ENCODE data around the gene EPG5.

EPG5 gene

DNA sequence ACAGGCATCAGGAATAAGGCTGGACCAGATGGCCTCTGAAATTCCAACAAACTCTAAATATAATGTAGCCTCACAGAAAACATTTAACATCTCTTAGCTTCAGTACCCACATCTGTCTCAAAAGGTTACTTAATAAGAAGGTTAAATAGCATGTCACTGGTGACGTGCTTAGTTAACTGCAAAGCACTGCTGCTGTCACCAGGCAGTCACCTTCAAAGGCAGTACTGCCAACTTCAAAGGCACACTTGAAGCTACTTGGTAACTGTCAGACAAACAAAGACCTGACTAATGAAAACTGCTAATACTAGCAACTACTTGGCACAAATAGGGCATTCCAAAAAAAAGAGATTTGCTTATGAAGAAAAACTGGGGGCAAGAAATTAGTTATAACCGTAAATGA, 36.2 kb downstream of the EPG5 start:
- H4K8ac ChIP-seq (ENCODE audit: low read depth, low read length) = no peak overlapping the region
- no peaks in the 10 kb centered on the region for H3K9me3 ChIP-seq (ENCODE audit: insufficient read depth, low read depth, low read length)
- no peak overlapping the region for H3K18ac ChIP-seq (ENCODE audit: low read length)
- no peaks in the 10 kb centered on the region for H3K27me3 ChIP-seq (ENCODE audit: insufficient read depth, low read length)
- no peak overlapping the region for H3K14ac ChIP-seq (ENCODE audit: low read length)
- H3K36me3 ChIP-seq (ENCODE audit: control insufficient read depth in 1 of 2, insufficient read depth in 2 of 2, low read length in 2 of 2) = peaks cover 7 to 9% of the 10 kb centered on the region in 2 experiments
- H2AK5ac ChIP-seq (ENCODE audit: low read length) = no peak overlapping the region
- no CpG with 5 or more reads among the region's 2 CpGs for WGBS (ENCODE audit: extremely low coverage, insufficient coverage, insufficient read length)
- no peak overlapping the region for H3K4me3 ChIP-seq (ENCODE audit: low read depth, low read length)
- H3K4ac ChIP-seq (ENCODE audit: low read depth, low read length) = no peak overlapping the region
- no peaks in the 10 kb centered on the region for H3K79me2 ChIP-seq (ENCODE audit: control insufficient read depth, insufficient read depth, low read length, poor library complexity)
- no peak for DNase-seq
- no peak overlapping the region for H2BK12ac ChIP-seq (ENCODE audit: low read length)
- no peak overlapping the region for H2AFZ ChIP-seq (ENCODE audit: insufficient read depth, low read length, poor library complexity)
- H4K12ac ChIP-seq (ENCODE audit: low read depth, low read length) = no peak overlapping the region
- no peaks in the 10 kb centered on the region for H3K4me1 ChIP-seq (ENCODE audit: control insufficient read depth in 1 of 2, insufficient read depth in 2 of 2, low read length in 2 of 2)
- no peak overlapping the region for H3K9ac ChIP-seq (ENCODE audit: low read length)
- H3K23ac ChIP-seq (ENCODE audit: low read length) = no peak overlapping the region
- no peak overlapping the region for H2BK120ac ChIP-seq (ENCODE audit: insufficient read depth, low read length, poor library complexity)
- no peak overlapping the region for H4K91ac ChIP-seq (ENCODE audit: low read depth, low read length)
- no peaks in the 10 kb centered on the region for H3K79me1 ChIP-seq (ENCODE audit: low read length)
- no peak overlapping the region for H3K27ac ChIP-seq (ENCODE audit: low read depth, low read length)
- H2BK5ac ChIP-seq (ENCODE audit: low read depth, low read length, poor library complexity) = no peak overlapping the region
- no peak overlapping the region for H3K4me2 ChIP-seq (ENCODE audit: low read length)

DNA sequence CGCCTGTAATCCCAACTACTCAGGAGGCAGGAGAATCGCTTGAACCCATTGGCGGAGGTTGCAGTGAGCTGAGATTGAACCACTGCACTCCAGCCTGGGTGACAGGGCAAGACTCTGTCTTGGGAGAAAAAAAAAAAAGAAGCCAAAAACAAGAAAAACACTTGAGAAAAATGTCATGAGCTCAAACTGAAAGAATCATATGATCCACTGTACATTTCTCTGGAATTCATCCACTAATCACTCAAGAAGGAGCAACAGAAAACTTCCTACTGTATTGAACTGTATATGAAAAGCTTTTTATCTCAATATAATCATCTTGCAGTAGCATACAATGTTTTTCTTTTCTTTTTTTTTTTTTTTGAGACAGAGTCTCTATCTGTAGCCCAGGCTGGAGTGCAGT, 40.4 kb downstream of the EPG5 start:
- no peak for DNase-seq
- no peak overlapping the region for H3K4me3 ChIP-seq (ENCODE audit: low read depth, low read length)
- H3K23ac ChIP-seq (ENCODE audit: low read length) = no peak overlapping the region
- H3K9me3 ChIP-seq (ENCODE audit: insufficient read depth, low read depth, low read length) = no peaks in the 10 kb centered on the region
- H2AFZ ChIP-seq (ENCODE audit: insufficient read depth, low read length, poor library complexity) = no peak overlapping the region
- no peak overlapping the region for H3K9ac ChIP-seq (ENCODE audit: low read length)
- H2BK120ac ChIP-seq (ENCODE audit: insufficient read depth, low read length, poor library complexity) = no peak overlapping the region
- no CpG with 5 or more reads among the region's 3 CpGs for WGBS (ENCODE audit: extremely low coverage, insufficient coverage, insufficient read length)
- no peak overlapping the region for H4K91ac ChIP-seq (ENCODE audit: low read depth, low read length)
- no peaks in the 10 kb centered on the region for H3K79me2 ChIP-seq (ENCODE audit: control insufficient read depth, insufficient read depth, low read length, poor library complexity)
- no peak overlapping the region for H4K8ac ChIP-seq (ENCODE audit: low read depth, low read length)
- no peak overlapping the region for H3K14ac ChIP-seq (ENCODE audit: low read length)
- H3K18ac ChIP-seq (ENCODE audit: low read length) = no peak overlapping the region
- no peak overlapping the region for H3K4me2 ChIP-seq (ENCODE audit: low read length)
- H3K4me1 ChIP-seq (ENCODE audit: control insufficient read depth in 1 of 2, insufficient read depth in 2 of 2, low read length in 2 of 2) = no peaks in the 10 kb centered on the region
- H3K4ac ChIP-seq (ENCODE audit: low read depth, low read length) = no peak overlapping the region
- no peak overlapping the region for H2AK5ac ChIP-seq (ENCODE audit: low read length)
- no peak overlapping the region for H4K12ac ChIP-seq (ENCODE audit: low read depth, low read length)
- H3K79me1 ChIP-seq (ENCODE audit: low read length) = no peaks in the 10 kb centered on the region
- no peak overlapping the region for H3K27ac ChIP-seq (ENCODE audit: low read depth, low read length)
- no peak overlapping the region for H2BK5ac ChIP-seq (ENCODE audit: low read depth, low read length, poor library complexity)
- no peak overlapping the region for H2BK12ac ChIP-seq (ENCODE audit: low read length)
- H3K36me3 ChIP-seq (ENCODE audit: control insufficient read depth in 1 of 2, insufficient read depth in 2 of 2, low read length in 2 of 2) = peaks cover 11 to 16% of the 10 kb centered on the region in 2 experiments
- H3K27me3 ChIP-seq (ENCODE audit: insufficient read depth, low read length) = no peaks in the 10 kb centered on the region

- no peak overlapping the region for H3K14ac ChIP-seq (ENCODE audit: low read length)
- H3K23ac ChIP-seq (ENCODE audit: low read length) = no peak overlapping the region
- H3K79me2 ChIP-seq (ENCODE audit: control insufficient read depth, insufficient read depth, low read length, poor library complexity) = no peaks in the 10 kb centered on the region
- no peak overlapping the region for H3K18ac ChIP-seq (ENCODE audit: low read length)
- H3K4ac ChIP-seq (ENCODE audit: low read depth, low read length) = no peak overlapping the region
- no peak overlapping the region for H2AK5ac ChIP-seq (ENCODE audit: low read length)
- H3K4me2 ChIP-seq (ENCODE audit: low read length) = no peak overlapping the region
- no peaks in the 10 kb centered on the region for H3K4me1 ChIP-seq (ENCODE audit: control insufficient read depth in 1 of 2, insufficient read depth in 2 of 2, low read length in 2 of 2)
- H2BK12ac ChIP-seq (ENCODE audit: low read length) = no peak overlapping the region
- no peaks in the 10 kb centered on the region for H3K27me3 ChIP-seq (ENCODE audit: insufficient read depth, low read length)
- H2AFZ ChIP-seq (ENCODE audit: insufficient read depth, low read length, poor library complexity) = no peak overlapping the region
- no peak overlapping the region for H3K4me3 ChIP-seq (ENCODE audit: low read depth, low read length)
- no peaks in the 10 kb centered on the region for H3K79me1 ChIP-seq (ENCODE audit: low read length)
- WGBS (ENCODE audit: extremely low coverage, insufficient coverage, insufficient read length) = no CpG with 5 or more reads among the region's 3 CpGs
- no peaks in the 10 kb centered on the region for H3K9me3 ChIP-seq (ENCODE audit: insufficient read depth, low read depth, low read length)
- no peak overlapping the region for H2BK120ac ChIP-seq (ENCODE audit: insufficient read depth, low read length, poor library complexity)
- no peak overlapping the region for H4K8ac ChIP-seq (ENCODE audit: low read depth, low read length)
- no peak overlapping the region for H3K9ac ChIP-seq (ENCODE audit: low read length)
- no peak overlapping the region for H3K27ac ChIP-seq (ENCODE audit: low read depth, low read length)
- peaks cover 11 to 16% of the 10 kb centered on the region in 2 experiments for H3K36me3 ChIP-seq (ENCODE audit: control insufficient read depth in 1 of 2, insufficient read depth in 2 of 2, low read length in 2 of 2)
- DNase-seq = no peak
- no peak overlapping the region for H2BK5ac ChIP-seq (ENCODE audit: low read depth, low read length, poor library complexity)
- no peak overlapping the region for H4K91ac ChIP-seq (ENCODE audit: low read depth, low read length)
- H4K12ac ChIP-seq (ENCODE audit: low read depth, low read length) = no peak overlapping the region
Measured at GRCh38 chr18:45926085-45926484, 41.0 kb downstream of the EPG5 start.

DNA sequence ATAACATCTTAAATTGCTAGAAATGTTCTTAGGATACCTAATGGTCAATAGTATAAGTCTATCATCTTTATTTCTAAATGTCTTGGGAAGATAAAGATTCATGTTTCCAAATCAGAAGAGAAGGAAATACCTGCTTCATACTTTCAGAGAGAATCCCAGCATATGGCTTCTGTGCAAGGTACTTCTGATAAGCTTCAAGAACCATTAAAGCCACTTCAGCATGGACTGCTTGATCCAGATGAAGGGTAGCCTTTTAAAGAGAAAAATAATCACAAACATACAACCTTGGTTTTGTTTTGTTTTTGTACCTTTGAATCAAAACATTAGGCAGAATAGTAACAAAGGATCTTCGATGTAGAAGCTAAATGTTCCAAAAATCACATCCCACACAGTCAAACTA, 44.0 kb downstream of the EPG5 start:
- Histone ChIP-seq H3K23ac (ENCODE audit: low read length) (no peak overlapping the region), H3K79me2 (ENCODE audit: control insufficient read depth, insufficient read depth, low read length, poor library complexity) (no peaks in the 10 kb centered on the region), H4K8ac (ENCODE audit: low read depth, low read length) (no peak overlapping the region), H3K4me1 (ENCODE audit: control insufficient read depth in 1 of 2, insufficient read depth in 2 of 2, low read length in 2 of 2) (no peaks in the 10 kb centered on the region), H3K9ac (ENCODE audit: low read length) (no peak overlapping the region), H2AK5ac (ENCODE audit: low read length) (no peak overlapping the region), H3K79me1 (ENCODE audit: low read length) (no peaks in the 10 kb centered on the region), H3K36me3 (ENCODE audit: control insufficient read depth in 1 of 2, insufficient read depth in 2 of 2, low read length in 2 of 2) (peaks cover 11 to 16% of the 10 kb centered on the region in 2 experiments), H4K91ac (ENCODE audit: low read depth, low read length) (no peak overlapping the region), H3K9me3 (ENCODE audit: insufficient read depth, low read depth, low read length) (no peaks in the 10 kb centered on the region), H3K18ac (ENCODE audit: low read length) (no peak overlapping the region), H3K27ac (ENCODE audit: low read depth, low read length) (no peak overlapping the region), H2AFZ (ENCODE audit: insufficient read depth, low read length, poor library complexity) (no peak overlapping the region), H3K4me2 (ENCODE audit: low read length) (no peak overlapping the region), H2BK12ac (ENCODE audit: low read length) (no peak overlapping the region), H2BK5ac (ENCODE audit: low read depth, low read length, poor library complexity) (no peak overlapping the region), H4K12ac (ENCODE audit: low read depth, low read length) (no peak overlapping the region), H3K4ac (ENCODE audit: low read depth, low read length) (no peak overlapping the region), H3K4me3 (ENCODE audit: low read depth, low read length) (no peak overlapping the region), H3K14ac (ENCODE audit: low read length) (no peak overlapping the region), H2BK120ac (ENCODE audit: insufficient read depth, low read length, poor library complexity) (no peak overlapping the region), H3K27me3 (ENCODE audit: insufficient read depth, low read length) (no peaks in the 10 kb centered on the region)
- DNase-seq = no peak
- WGBS (ENCODE audit: extremely low coverage, insufficient coverage, insufficient read length) = no CpG with 5 or more reads among the region's 1 CpG

Data from trophoblast cell (in vitro differentiated cells and primary cell).